Ovary (tissue), 3 donors: ENCODE data around the gene MYO1E.

Experiments used
- CTCF ChIP-seq, 3 donors: fragments of 450-650 bp in 2 of 3; fragments of 200-600 bp in 1 of 3; IDR thresholded peaks; one replicate each; pipeline versions ENCODE4 v1.5.1 to v1.8.0; 2016 to 2022; ENCODE audit warnings: antibody characterized with exemption in 3 of 3, mild to moderate bottlenecking in 1 of 3
- EP300 ChIP-seq: sonication (generic); formaldehyde crosslinking; IDR thresholded peaks from one replicate; pipeline ENCODE4 v1.6.1; 2017; ENCODE audit warnings: antibody characterized with exemption
- POLR2A ChIP-seq: fragments of 450-650 bp; IDR thresholded peaks from one replicate; pipeline ENCODE4 v1.6.1; 2017; ENCODE audit warnings: antibody characterized with exemption, mild to moderate bottlenecking, moderate library complexity
- donor health status: DM: no; HTN: no; CAD: no.

- TF ChIP-seq CTCF (IDR thresholded peaks at IDR 0.05) (no peak), POLR2A (no peak), EP300 (no peak)
These were observed 195.9 kb downstream of the MYO1E start for GRCh38 chr15:59176653-59177316.
